Measurements from ENCODE around the gene MLN. TPM values are rescaled to one million over a fixed set of nuclear protein-coding genes. Genes with fewer than 3 reads are reported as not detected.

MLN gene
- total and polyA plus RNA-seq, 2 donors (not counting 3 experiments of a cell fraction or from before 2014, with no cell fraction given), result not detected

- Histone ChIP-seq H3K9me1 (replicated peaks; ENCODE audit: control insufficient read depth, extremely low read depth, insufficient read depth, low read length) (no peaks in the 10 kb centered on the region), H3K4me3 (replicated peaks in 1 of 3; ENCODE audit: insufficient read depth in 1 of 3, low read depth in 1 of 3, low read length in 3 of 3) (no peak overlapping the region), H3K79me2 (ENCODE audit: control insufficient read depth, insufficient read depth, low read length) (no peaks in the 10 kb centered on the region), H2AFZ (ENCODE audit: low read depth, low read length) (no peak overlapping the region), H3K27me3 (ENCODE audit: control insufficient read depth in 2 of 2, insufficient read depth in 2 of 2, low read length in 2 of 2) (peaks cover 4 to 14% of the 10 kb centered on the region in 2 experiments), H3K9me3 (replicated peaks; ENCODE audit: control insufficient read depth, insufficient read depth, low read length) (no peaks in the 10 kb centered on the region), H4K20me1 (replicated peaks; ENCODE audit: control insufficient read depth, extremely low read depth, insufficient read depth, low read length) (no peaks in the 10 kb centered on the region), H3K4me1 (ENCODE audit: control insufficient read depth, extremely low read depth, insufficient read depth, low read length) (no peaks in the 10 kb centered on the region), H3K9ac (replicated peaks; ENCODE audit: extremely low read depth, insufficient read depth, low read length) (no peak overlapping the region), H3K4me2 (ENCODE audit: insufficient read depth, low read length) (no peak overlapping the region), H3K27ac (ENCODE audit: insufficient read depth, low read depth, low read length) (no peak overlapping the region), H3K36me3 (ENCODE audit: control insufficient read depth in 2 of 2, extremely low read depth in 1 of 2, insufficient read depth in 2 of 2, low read length in 2 of 2) (no peaks in the 10 kb centered on the region)
- CTCF ChIA-PET, result interaction anchor here (1.4 to 3.8 kb wide), 4 partner anchors 26 to 227 kb away, joined by 3 to 23 read pairs (median 7); no protein-coding TSS in a partner anchor
- intact Hi-C loops (cut with micrococcal nuclease), result no loop called here
- dilution Hi-C loops (cut with MboI; ENCODE audit: extremely low pct_ligation_motif_present, low sequenced_read_pairs), result no loop called here
- TF ChIP-seq FOS (IDR thresholded peaks at IDR 0.05; ENCODE audit: borderline replicate concordance, insufficient read depth, low read length) (no peak), GATA2 (IDR thresholded peaks at IDR 0.05; ENCODE audit: insufficient read depth, insufficient read length, low read depth, low read length) (no peak), JUN (IDR thresholded peaks at IDR 0.05; ENCODE audit: borderline replicate concordance, insufficient read depth, insufficient read length, low read depth) (no peak), EZH2 (IDR thresholded peaks at IDR 0.05; ENCODE audit: borderline replicate concordance, low read depth, low read length, severe bottlenecking) (no peak), MYC (IDR thresholded peaks at IDR 0.05; ENCODE audit: low read depth, low read length) (no peak), CTCF (IDR thresholded peaks at IDR 0.05; ENCODE audit: extremely low read depth in 1 of 2, insufficient read depth in 1 of 2, low read depth in 1 of 2, low read length in 2 of 2) (no peak), POLR2AphosphoS5 (IDR thresholded peaks at IDR 0.05; ENCODE audit: insufficient read depth, low read depth, low read length) (no peak), POLR2A (IDR thresholded peaks at IDR 0.05; ENCODE audit: low read depth, low read length) (no peak)
- TF ChIP-seq, protein P1, sequence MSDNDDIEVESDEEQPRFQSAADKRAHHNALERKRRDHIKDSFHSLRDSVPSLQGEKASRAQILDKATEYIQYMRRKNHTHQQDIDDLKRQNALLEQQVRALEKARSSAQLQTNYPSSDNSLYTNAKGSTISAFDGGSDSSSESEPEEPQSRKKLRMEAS (IDR thresholded peaks at IDR 0.05; ENCODE audit: insufficient read depth, insufficient read length), result no peak
- no peak for FAIRE-seq
- POLR2A ChIA-PET, result no interaction called here
- no TSS peak for BruUV-seq (replicated peaks)
- no peak for DNase-seq (ENCODE audit: low read depth, low spot score)
Observed at GRCh38 chr6:33797626-33798342, 6.0 kb downstream of the MLN start.
